B cell (primary cell): ENCODE results near the gene MPND. TPM values are rescaled to one million over a fixed set of nuclear protein-coding genes. Genes with fewer than 3 reads are reported as not detected.

Experiments used
- ATAC-seq: fragments of 200-7000 bp; cut with Tn5 transposase; one replicate; pipeline ENCODE4 v1.10.0; 2021; ENCODE audit warnings: low read depth, mild to moderate bottlenecking, moderate number of reproducible peaks, moderate library complexity
- CTCF ChIA-PET: fragments of 350-600 bp; sonication (Branson Sonifier 250); formaldehyde crosslinking; loops from one replicate; lab custom pipeline; 2021; ENCODE audit warnings: antibody characterized with exemption, inconsistent platforms; lab: Charles Lee
- POLR2A ChIA-PET: fragments of 350-600 bp; sonication (Branson Sonifier 250); formaldehyde crosslinking; loops from one replicate; lab custom pipeline; 2021; ENCODE audit warnings: antibody characterized with exemption; lab: Charles Lee
- DNase-seq: peaks from one replicate; pipeline ENCODE4 v3.0.0; 2013
- H2AFZ ChIP-seq: 2 replicates; pipeline ENCODE4 v1.6.1; 2012; ENCODE audit warnings: mild to moderate bottlenecking, low read depth, low read length; ENCODE audit not compliant: insufficient read depth, poor library complexity, severe bottlenecking
- H3K27ac ChIP-seq, 2 donors: 1 replicate in 1 of 2; 2 replicates in 1 of 2; pipeline ENCODE4 v1.5.1; 2012 to 2013; ENCODE audit warnings: low read length in 2 of 2, mild to moderate bottlenecking in 2 of 2, moderate library complexity in 1 of 2
- H3K27me3 ChIP-seq, 4 experiments: fragments of 200-600 bp in 1 of 4; sonication (generic) in 1 of 4; replicated peaks in 1 of 4; 1 replicate in 2 of 4; 2 replicates in 2 of 4; pipeline versions ENCODE4 v1.6.1 to v1.7.0; 2013 to 2016; ENCODE audit warnings: low read length in 3 of 4, mild to moderate bottlenecking in 2 of 4, mixed read lengths in 1 of 4, moderate library complexity in 1 of 4; ENCODE audit not compliant: insufficient read depth in 4 of 4, control insufficient read depth in 3 of 4; ENCODE audit errors: control extremely low read depth in 1 of 4
- H3K36me3 ChIP-seq, 2 experiments: replicated peaks in 1 of 2; 1 replicate in 1 of 2; 2 replicates in 1 of 2; pipeline versions ENCODE4 v1.6.1 to v1.7.1; 2013; ENCODE audit warnings: low read length in 1 of 2; ENCODE audit not compliant: insufficient read depth in 2 of 2, control insufficient read depth in 1 of 2; ENCODE audit errors: control extremely low read depth in 1 of 2, extremely low read depth in 1 of 2
- H3K4me1 ChIP-seq, 2 donors: fragments of 200-600 bp in 1 of 2; sonication (generic) in 1 of 2; 1 replicate in 1 of 2; 2 replicates in 1 of 2; pipeline versions ENCODE4 v1.5.1 to v1.6.1; 2013 to 2017; ENCODE audit warnings: low read length in 2 of 2; ENCODE audit not compliant: control insufficient read depth in 2 of 2, insufficient read depth in 2 of 2
- H3K4me2 ChIP-seq: replicated peaks from 2 replicates; pipeline ENCODE3; 2012; ENCODE audit warnings: mild to moderate bottlenecking, low read depth, low read length; ENCODE audit not compliant: poor library complexity, severe bottlenecking
- H3K4me3 ChIP-seq, 5 experiments: fragments of 200-600 bp in 1 of 5; sonication (generic) in 1 of 5; 1 replicate in 3 of 5; 2 replicates in 2 of 5; pipeline versions ENCODE4 v1.5.1 to v1.7.0; 2011 to 2016; ENCODE audit warnings: low read length in 4 of 5, mild to moderate bottlenecking in 4 of 5, low read depth in 2 of 5, control low read depth in 1 of 5, moderate library complexity in 1 of 5; ENCODE audit not compliant: insufficient read depth in 1 of 5; ENCODE audit errors: control extremely low read depth in 1 of 5, extremely low read depth in 1 of 5
- H3K79me2 ChIP-seq: fragments of 200-600 bp; sonication (generic); one replicate; pipeline ENCODE4 v1.6.0; 2016; ENCODE audit warnings: low read length; ENCODE audit not compliant: control insufficient read depth, insufficient read depth
- H3K9ac ChIP-seq: fragments of 200-600 bp; sonication (generic); 2 replicates; pipeline ENCODE4 v1.6.1; 2017; ENCODE audit warnings: mild to moderate bottlenecking, low read length, moderate library complexity
- H3K9me3 ChIP-seq, 3 donors: one replicate each; pipeline versions ENCODE4 v1.6.1 to v1.7.1; 2013; ENCODE audit warnings: low read length in 2 of 3; ENCODE audit not compliant: control insufficient read depth in 2 of 3, insufficient read depth in 1 of 3; ENCODE audit errors: control extremely low read depth in 1 of 3
- H4K20me1 ChIP-seq: 2 replicates; pipeline ENCODE4 v1.6.0; 2012; ENCODE audit warnings: mild to moderate bottlenecking, low read length; ENCODE audit not compliant: insufficient read depth, control insufficient read depth, poor library complexity, severe bottlenecking
- H3K27ac Mint-ChIP-seq: one replicate; pipeline ENCODE4 v1.8.0; 2021; ENCODE audit warnings: mixed read lengths
- H3K27me3 Mint-ChIP-seq: one replicate; pipeline ENCODE4 v1.8.0; 2021; ENCODE audit warnings: mixed read lengths
- H3K4me1 Mint-ChIP-seq: one replicate; pipeline ENCODE4 v1.8.0; 2021; ENCODE audit warnings: mixed read lengths
- H3K4me3 Mint-ChIP-seq: one replicate; pipeline ENCODE4 v1.8.0; 2021; ENCODE audit warnings: mixed read lengths
- H3K9me3 Mint-ChIP-seq: one replicate; pipeline ENCODE4 v1.8.0; 2022; ENCODE audit warnings: mixed read lengths; ENCODE audit not compliant: insufficient read depth
- EZH2 ChIP-seq: IDR thresholded peaks from 2 replicates; pipeline ENCODE4 v1.6.1; 2012; ENCODE audit warnings: borderline replicate concordance, low read depth, mild to moderate bottlenecking, moderate library complexity, low read length; ENCODE audit not compliant: insufficient read depth, poor library complexity, severe bottlenecking
- WGBS: methylation state at CpG from one replicate; pipeline ENCODE4 v1.1.5; 2013; ENCODE audit warnings: missing lambda C conversion rate; ENCODE audit not compliant: insufficient coverage; 5-methylcytosine and 5-hydroxymethylcytosine counted together
- intact Hi-C: fragments of 100-400 bp; cut with micrococcal nuclease; formaldehyde crosslinking; loops from one replicate; pipeline ENCODE4 v1.10.0; 2022
- polyA plus RNA-seq: library from polyadenylated mRNA; depleted of rRNA; stranded (reverse); fragments of >200 nt; gene quantifications from 2 replicates; pipeline ENCODE4 v1.2.3, GENCODE V29; 2012
- total RNA-seq, 2 donors: library from RNA; stranded (reverse); fragments of 120-200 nt in 1 of 2; gene quantifications; 1 replicate in 1 of 2; 2 replicates in 1 of 2; pipeline versions ENCODE4 v1.2.3 to v1.2.4, GENCODE V29; 2013 to 2022
- TF ChIP-seq, protein P1 (sequence below): fragments of 200-600 bp; IDR thresholded peaks from one replicate; pipeline ENCODE4 v1.8.0; 2022; ENCODE audit warnings: antibody characterized with exemption, mild to moderate bottlenecking

Gene MPND
- total and polyA plus RNA-seq, 2 donors (not counting 1 experiment from before 2014, with no cell fraction given): 14.5 to 25.6 TPM

DNA sequence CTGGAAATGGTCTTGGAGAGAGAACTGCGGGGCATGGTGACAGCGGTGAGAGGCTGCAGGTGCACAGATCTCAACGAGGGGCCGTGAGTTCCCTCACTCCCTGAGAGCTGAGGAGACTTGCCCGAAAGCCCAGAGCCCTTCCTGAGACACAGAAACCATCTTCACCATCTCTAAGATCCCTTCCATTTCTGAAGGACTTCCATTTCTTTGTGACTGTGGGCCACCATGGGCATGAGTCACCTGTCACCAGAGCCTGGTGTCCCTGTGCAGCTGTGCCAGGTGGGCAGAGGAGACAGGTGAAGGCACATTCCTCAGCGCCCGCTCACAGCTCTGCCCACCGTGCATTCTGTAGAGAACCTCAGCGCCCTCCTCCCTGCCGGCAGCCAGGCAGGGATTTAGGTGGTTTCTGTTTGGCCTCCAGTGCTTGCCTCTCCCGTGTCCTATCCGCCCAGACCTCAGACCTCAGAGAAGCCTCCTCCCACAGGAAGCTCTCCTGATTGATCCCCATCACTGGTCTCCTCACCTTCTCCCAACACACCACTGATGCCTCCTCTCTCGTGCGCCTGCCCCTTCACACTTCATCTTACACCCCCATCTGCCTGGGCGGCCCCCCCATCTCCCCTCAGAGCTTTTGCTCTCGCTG lies 32.8 kb downstream of the MPND start:
- H3K4me3 Mint-ChIP-seq: peak overlapping the region; percentile 84
- intact Hi-C loops: loop anchor here (5.0 kb wide), 1 partner anchor 81 kb away; the partner anchor contains the start of gene UBXN6
- Histone ChIP-seq H3K27ac (peak overlapping the region; percentile 25 to 62), H3K4me3 (peak overlapping the region in 3 of 5 experiments; percentile 38 to 56 (median 39)), H3K79me2 (peaks cover 95% of the 10 kb centered on the region), H3K4me2 (peak overlapping the region; percentile 96), H2AFZ (peak overlapping the region; percentile 9), H3K4me1 (peaks cover 100% of the 10 kb centered on the region in 2 donors), H4K20me1 (peaks cover 68% of the 10 kb centered on the region), H3K36me3 (peaks cover 0 to 9% of the 10 kb centered on the region in 2 experiments), H3K27me3 (no peaks in the 10 kb centered on the region), H3K9me3 (peaks cover 0 to 3% (median 0%) of the 10 kb centered on the region in 3 donors), H3K9ac (peak overlapping the region; percentile 47)
- no peak for TF ChIP-seq EZH2
- TF ChIP-seq, protein P1, sequence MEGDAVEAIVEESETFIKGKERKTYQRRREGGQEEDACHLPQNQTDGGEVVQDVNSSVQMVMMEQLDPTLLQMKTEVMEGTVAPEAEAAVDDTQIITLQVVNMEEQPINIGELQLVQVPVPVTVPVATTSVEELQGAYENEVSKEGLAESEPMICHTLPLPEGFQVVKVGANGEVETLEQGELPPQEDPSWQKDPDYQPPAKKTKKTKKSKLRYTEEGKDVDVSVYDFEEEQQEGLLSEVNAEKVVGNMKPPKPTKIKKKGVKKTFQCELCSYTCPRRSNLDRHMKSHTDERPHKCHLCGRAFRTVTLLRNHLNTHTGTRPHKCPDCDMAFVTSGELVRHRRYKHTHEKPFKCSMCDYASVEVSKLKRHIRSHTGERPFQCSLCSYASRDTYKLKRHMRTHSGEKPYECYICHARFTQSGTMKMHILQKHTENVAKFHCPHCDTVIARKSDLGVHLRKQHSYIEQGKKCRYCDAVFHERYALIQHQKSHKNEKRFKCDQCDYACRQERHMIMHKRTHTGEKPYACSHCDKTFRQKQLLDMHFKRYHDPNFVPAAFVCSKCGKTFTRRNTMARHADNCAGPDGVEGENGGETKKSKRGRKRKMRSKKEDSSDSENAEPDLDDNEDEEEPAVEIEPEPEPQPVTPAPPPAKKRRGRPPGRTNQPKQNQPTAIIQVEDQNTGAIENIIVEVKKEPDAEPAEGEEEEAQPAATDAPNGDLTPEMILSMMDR: no peak
- WGBS: 51% methylated on average over 14 of the region's 16 CpGs
- ATAC-seq (peak; percentile 6), DNase-seq (peak; percentile 23)
- H3K9me3 Mint-ChIP-seq: no peaks in the 10 kb centered on the region
- POLR2A ChIA-PET: interaction anchor here (0.7 to 2.0 kb wide), 5 partner anchors 10 to 75 kb away, joined by 3 to 6 read pairs (median 3); partner anchors contain the start of genes CHAF1A, MPND and SH3GL1
- peaks cover 88% of the 10 kb centered on the region for H3K4me1 Mint-ChIP-seq
- no peaks in the 10 kb centered on the region for H3K27me3 Mint-ChIP-seq
- CTCF ChIA-PET: interaction anchor here (0.8 to 4.1 kb wide), 8 partner anchors 9 to 389 kb away, joined by 3 to 29 read pairs (median 5); partner anchors contain the start of genes CHAF1A, MPND and SH3GL1
- peak overlapping the region; percentile 87 for H3K27ac Mint-ChIP-seq

GRCh38 chr19:4376671-4376990 lies 33.3 kb downstream of the MPND start:
- Histone ChIP-seq H3K4me1 (peaks cover 97 to 100% of the 10 kb centered on the region in 2 donors), H3K36me3 (peaks cover 0 to 4% of the 10 kb centered on the region in 2 experiments), H4K20me1 (peaks cover 63% of the 10 kb centered on the region), H3K9me3 (peaks cover 0 to 3% (median 0%) of the 10 kb centered on the region in 3 donors), H2AFZ (no peak overlapping the region), H3K4me2 (peak overlapping the region; percentile 96), H3K27ac (peak overlapping the region; percentile 25 to 62), H3K4me3 (no peak overlapping the region), H3K27me3 (no peaks in the 10 kb centered on the region), H3K9ac (no peak overlapping the region), H3K79me2 (peaks cover 95% of the 10 kb centered on the region)
- WGBS: 83% methylated on average over 9 of the region's 10 CpGs
- ChIA-PET POLR2A (interaction anchor here (1.8 to 2.0 kb wide), 2 partner anchors 24 to 26 kb away, joined by 4 to 6 read pairs; partner anchors contain the start of genes CHAF1A and SH3GL1), CTCF (interaction anchor here (1.2 to 4.1 kb wide), 3 partner anchors 23 to 25 kb away, joined by 5 to 29 read pairs (median 5); partner anchors contain the start of genes CHAF1A and SH3GL1)
- DNase-seq: no peak
- intact Hi-C loops: loop anchor here (5.0 kb wide), 1 partner anchor 81 kb away; the partner anchor contains the start of gene UBXN6
- no peak for TF ChIP-seq EZH2
- TF ChIP-seq, protein P1: no peak
- no peaks in the 10 kb centered on the region for H3K9me3 Mint-ChIP-seq
- peak overlapping the region; percentile 84 for H3K4me3 Mint-ChIP-seq
- peak overlapping the region; percentile 87 for H3K27ac Mint-ChIP-seq
- no peaks in the 10 kb centered on the region for H3K27me3 Mint-ChIP-seq
- peaks cover 88% of the 10 kb centered on the region for H3K4me1 Mint-ChIP-seq
- ATAC-seq: no peak
